ENCODE data around the gene SEMA5B. TPM values are rescaled to one million over a fixed set of nuclear protein-coding genes. Genes with fewer than 3 reads are reported as not detected.

SEMA5B gene
- polyA plus RNA-seq, 1 of the 3 experiments (the other 2 are of a cell fraction): 0.43 TPM

- Histone ChIP-seq H3K36me3 (replicated peaks in 1 of 2; ENCODE audit: control insufficient read depth in 1 of 2, insufficient read depth in 2 of 2, low read length in 1 of 2) (no peaks in the 10 kb centered on the region), H3K27ac (ENCODE audit: low read depth in 2 of 2, low read length in 1 of 2) (no peak overlapping the region), H3K4me1 (ENCODE audit: control insufficient read depth in 1 of 2, insufficient read depth in 2 of 2, low read depth in 1 of 2, low read length in 1 of 2) (peaks cover 2 to 18% of the 10 kb centered on the region in 2 experiments; a peak in 1 of 4 replicates), H2AFZ (ENCODE audit: low read depth) (no peak overlapping the region), H3K79me2 (ENCODE audit: insufficient read depth) (no peaks in the 10 kb centered on the region), H4K20me1 (ENCODE audit: insufficient read depth) (no peaks in the 10 kb centered on the region), H3K9ac (no peak overlapping the region), H3K4me3 (ENCODE audit: low read depth in 2 of 2, low read length in 1 of 2) (no peak overlapping the region), H3K9me2 (no peaks in the 10 kb centered on the region), H3F3A (replicated peaks; ENCODE audit: insufficient read depth) (no peaks in the 10 kb centered on the region), H3K27me3 (ENCODE audit: insufficient read depth) (no peaks in the 10 kb centered on the region; the same call in 1 of the 2 replicates), H3K4me2 (no peak overlapping the region), H3K9me3 (no peaks in the 10 kb centered on the region)
- DNase-seq: no peak
- TF ChIP-seq MAX (IDR thresholded peaks at IDR 0.05; ENCODE audit: low read depth): no peak
- WGBS (ENCODE audit: low lambda C conversion rate): 80% methylated on average over 3 of the region's 3 CpGs
- ChIA-PET CTCF (interaction anchor here (1.3 to 2.6 kb wide), 3 partner anchors 8 to 42 kb away, joined by 3 to 11 read pairs (median 7); no protein-coding TSS in a partner anchor), POLR2A (no interaction called here)
These were observed 42.9 kb downstream of the SEMA5B start for GRCh38 chr3:122984650-122985049.

- Histone ChIP-seq H3K9ac (no peak overlapping the region), H3K4me1 (ENCODE audit: control insufficient read depth in 1 of 2, insufficient read depth in 2 of 2, low read depth in 1 of 2, low read length in 1 of 2) (peaks cover 8 to 12% of the 10 kb centered on the region in 2 experiments; a peak in 3 of 4 replicates), H3F3A (replicated peaks; ENCODE audit: insufficient read depth) (no peaks in the 10 kb centered on the region), H3K4me3 (ENCODE audit: low read depth in 2 of 2, low read length in 1 of 2) (no peak overlapping the region), H3K4me2 (no peak overlapping the region), H3K9me2 (no peaks in the 10 kb centered on the region), H3K27ac (ENCODE audit: low read depth in 2 of 2, low read length in 1 of 2) (no peak overlapping the region), H3K79me2 (ENCODE audit: insufficient read depth) (no peaks in the 10 kb centered on the region), H3K9me3 (no peaks in the 10 kb centered on the region), H3K27me3 (ENCODE audit: insufficient read depth) (no peaks in the 10 kb centered on the region; the same call in 1 of the 2 replicates), H3K36me3 (replicated peaks in 1 of 2; ENCODE audit: control insufficient read depth in 1 of 2, insufficient read depth in 2 of 2, low read length in 1 of 2) (no peaks in the 10 kb centered on the region), H4K20me1 (ENCODE audit: insufficient read depth) (no peaks in the 10 kb centered on the region), H2AFZ (ENCODE audit: low read depth) (no peak overlapping the region)
- TF ChIP-seq SMC3 (IDR thresholded peaks at IDR 0.05; ENCODE audit: low read depth, low read length): no peak
- no peak for TF ChIP-seq MXI1 (IDR thresholded peaks at IDR 0.05; ENCODE audit: low read depth, low read length)
- TF ChIP-seq TEAD4 (IDR thresholded peaks at IDR 0.05; ENCODE audit: borderline replicate concordance, insufficient read depth): no peak
- TF ChIP-seq EZH2phosphoT487 (IDR thresholded peaks at IDR 0.05; ENCODE audit: borderline replicate concordance, low read depth): no peak
- TF ChIP-seq USF1 (IDR thresholded peaks at IDR 0.05; ENCODE audit: borderline replicate concordance, low read depth): no peak
- no peak for TF ChIP-seq POLR2AphosphoS5 (IDR thresholded peaks at IDR 0.05; ENCODE audit: low read depth, low read length)
- TF ChIP-seq TCF12 (IDR thresholded peaks at IDR 0.05): no peak
- TF ChIP-seq GATA2 (CRISPR knock-in tag; IDR thresholded peaks at IDR 0.05): no peak
- DNase-seq: no peak
- ChIA-PET CTCF (interaction anchor here (0.6 to 2.6 kb wide), 5 partner anchors 9 to 79 kb away, joined by 3 to 7 read pairs (median 3); no protein-coding TSS in a partner anchor), POLR2A (no interaction called here)
- 89% methylated on average over 11 of the region's 11 CpGs for WGBS (ENCODE audit: low lambda C conversion rate)
These were observed 43.6 kb downstream of the SEMA5B start for GRCh38 chr3:122984007-122984406.
